Ovary (tissue), 3 donors: ENCODE results near the gene SMARCB1.

ENCODE experiments used
- POLR2A ChIP-seq: fragments of 450-650 bp; IDR thresholded peaks from one replicate; pipeline ENCODE4 v1.6.1; 2017; ENCODE audit warnings: antibody characterized with exemption, mild to moderate bottlenecking, moderate library complexity
- TF ChIP-seq, protein P1 (sequence below), 3 donors: fragments of 450-650 bp in 2 of 3; fragments of 200-600 bp in 1 of 3; IDR thresholded peaks; one replicate each; pipeline versions ENCODE4 v1.5.1 to v1.8.0; 2016 to 2022; ENCODE audit warnings: antibody characterized with exemption in 3 of 3, mild to moderate bottlenecking in 1 of 3
- donor health status: DM: no; HTN: no; CAD: no.

DNA sequence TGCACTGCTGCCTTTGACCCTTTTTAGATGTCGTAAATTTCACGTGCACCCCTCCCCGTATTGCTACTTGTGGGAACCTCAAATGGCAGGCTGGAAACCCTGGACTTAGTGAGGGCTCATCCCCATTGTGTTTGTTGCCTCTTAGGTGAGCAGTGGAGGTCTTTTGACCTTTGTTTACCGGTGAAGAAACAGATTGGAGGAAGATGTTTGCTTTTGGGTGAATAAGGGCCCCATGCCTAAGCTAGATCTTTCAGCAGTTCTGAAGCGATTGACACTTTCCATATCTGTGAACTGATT, 782 bp downstream of the SMARCB1 start:
- TF ChIP-seq, protein P1, sequence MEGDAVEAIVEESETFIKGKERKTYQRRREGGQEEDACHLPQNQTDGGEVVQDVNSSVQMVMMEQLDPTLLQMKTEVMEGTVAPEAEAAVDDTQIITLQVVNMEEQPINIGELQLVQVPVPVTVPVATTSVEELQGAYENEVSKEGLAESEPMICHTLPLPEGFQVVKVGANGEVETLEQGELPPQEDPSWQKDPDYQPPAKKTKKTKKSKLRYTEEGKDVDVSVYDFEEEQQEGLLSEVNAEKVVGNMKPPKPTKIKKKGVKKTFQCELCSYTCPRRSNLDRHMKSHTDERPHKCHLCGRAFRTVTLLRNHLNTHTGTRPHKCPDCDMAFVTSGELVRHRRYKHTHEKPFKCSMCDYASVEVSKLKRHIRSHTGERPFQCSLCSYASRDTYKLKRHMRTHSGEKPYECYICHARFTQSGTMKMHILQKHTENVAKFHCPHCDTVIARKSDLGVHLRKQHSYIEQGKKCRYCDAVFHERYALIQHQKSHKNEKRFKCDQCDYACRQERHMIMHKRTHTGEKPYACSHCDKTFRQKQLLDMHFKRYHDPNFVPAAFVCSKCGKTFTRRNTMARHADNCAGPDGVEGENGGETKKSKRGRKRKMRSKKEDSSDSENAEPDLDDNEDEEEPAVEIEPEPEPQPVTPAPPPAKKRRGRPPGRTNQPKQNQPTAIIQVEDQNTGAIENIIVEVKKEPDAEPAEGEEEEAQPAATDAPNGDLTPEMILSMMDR (IDR thresholded peaks at IDR 0.05) = no peak
- TF ChIP-seq POLR2A = peak; percentile 20
